RCC 7860 (cell line): ENCODE data around the gene RPL41.

Experiments
- DNase-seq: peaks from one replicate; pipeline ENCODE4 v3.0.0-alpha.2; 2015; ENCODE audit warnings: low spot score
- FAIRE-seq: peaks from 2 replicates; lab custom pipeline; 2012; peaks lifted over from hg19 to GRCh38; lab: Jason Lieb, UNC

The RPL41 gene

GRCh38 chr12:56164345-56164729 lies 47.9 kb downstream of the RPL41 start:
- DNase-seq, result no peak
- no peak for FAIRE-seq

DNA sequence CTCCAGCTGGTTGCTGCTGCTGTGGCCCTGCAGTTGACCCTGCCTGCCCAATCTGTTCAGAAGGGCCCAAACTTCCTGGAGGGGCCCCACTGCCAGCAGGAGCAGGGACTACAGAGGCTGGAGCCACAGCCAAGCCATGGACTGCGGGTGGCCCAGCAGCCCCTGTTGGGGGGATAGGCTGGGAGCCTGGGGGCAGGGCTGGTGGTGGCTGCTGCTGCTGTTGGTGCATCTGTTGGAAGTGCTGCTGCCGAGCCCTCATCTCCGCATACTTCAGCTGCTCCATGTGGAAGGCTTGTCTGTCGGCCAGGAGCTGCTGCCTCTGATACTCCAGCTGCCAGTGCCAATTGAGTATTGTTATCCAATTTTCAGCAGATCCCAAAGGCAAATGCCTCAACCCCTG lies 48.9 kb downstream of the RPL41 start:
- FAIRE-seq (no peak), DNase-seq (no peak)
